HCT116 (cell line): Measurements from ENCODE around the gene RTP4. TPM values are rescaled to one million over a fixed set of nuclear protein-coding genes. Genes with fewer than 3 reads are reported as not detected.

Experiments
- ATAC-seq: fragments of 200-7000 bp; cut with Tn5 transposase; 2 replicates; pipeline ENCODE4 v1.9.1; 2020; ENCODE audit warnings: mild to moderate bottlenecking, moderate library complexity
- BruUV-seq: library from RNA; stranded (reverse); fragments of 400-500 nt; replicated peaks from 2 replicates; lab custom pipeline; 2021; lab: Mats Ljungman, UMichigan
- CTCF ChIA-PET: fragments of 300-600 bp; sonication (Branson Sonifier 250); formaldehyde crosslinking; loops from one replicate; lab custom pipeline; 2021; ENCODE audit warnings: antibody characterized with exemption; lab: Charles Lee
- POLR2A ChIA-PET: fragments of 300-600, 350-600 bp; sonication (Branson Sonifier 250); formaldehyde crosslinking; loops from one replicate; lab custom pipeline; 2021; ENCODE audit warnings: antibody characterized with exemption; lab: Charles Lee
- RAD21 ChIA-PET, 2 experiments: fragments of 300-600 bp; sonication (Branson Sonifier 250); formaldehyde crosslinking; loops; one replicate each; lab custom pipeline; 2023; ENCODE audit warnings: low total read pairs in 2 of 2; ENCODE audit not compliant: uncharacterized antibody in 2 of 2, unreplicated experiment in 2 of 2, low non-redundant PET in 1 of 2; lab: Charles Lee
- DNase-seq: peaks from one replicate; pipeline ENCODE4 v3.0.0-alpha.2; 2010; ENCODE audit warnings: low read depth, low spot score
- H2AFZ ChIP-seq: fragments of 200-600 bp; shearing (Covaris generic), sonication (generic); 2 replicates; pipeline ENCODE4 v1.6.1; 2017; ENCODE audit warnings: low read depth, mixed run types, mixed read lengths, antibody characterized with exemption, low read length; ENCODE audit not compliant: poor library complexity, severe bottlenecking
- H3K27ac ChIP-seq: 2 replicates; pipeline ENCODE4 v1.5.1; 2012; ENCODE audit warnings: low read depth, low read length
- H3K27me3 ChIP-seq: fragments of 200-600 bp; sonication (generic); 2 replicates; pipeline ENCODE4 v1.6.1; 2016; ENCODE audit warnings: mixed run types, low read length, mixed read lengths; ENCODE audit not compliant: insufficient read depth
- H3K36me3 ChIP-seq, 2 experiments: fragments of 200-500 bp in 1 of 2; fragments of 200-600 bp in 1 of 2; sonication (Bioruptor generic) in 1 of 2; sonication (generic) in 1 of 2; 2 replicates each; pipeline versions ENCODE4 v1.5.1 to v1.6.1; 2014 to 2016; ENCODE audit warnings: low read length in 2 of 2, inconsistent platforms in 1 of 2, mixed read lengths in 1 of 2, mixed run types in 1 of 2; ENCODE audit not compliant: insufficient read depth in 2 of 2, control insufficient read depth in 1 of 2
- H3K4me1 ChIP-seq, 2 experiments: fragments of 200-600 bp in 1 of 2; sonication (generic) in 1 of 2; 2 replicates each; pipeline versions ENCODE4 v1.5.1 to v1.6.1; 2012 to 2017; ENCODE audit warnings: low read length in 2 of 2, inconsistent platforms in 1 of 2, mild to moderate bottlenecking in 1 of 2, mixed read lengths in 1 of 2, mixed run types in 1 of 2, moderate library complexity in 1 of 2; ENCODE audit not compliant: insufficient read depth in 2 of 2, control insufficient read depth in 1 of 2
- H3K4me2 ChIP-seq: fragments of 200-600 bp; sonication (generic); 2 replicates; pipeline ENCODE4 v1.6.1; 2017; ENCODE audit warnings: mixed run types, low read length, mixed read lengths
- H3K4me3 ChIP-seq, 2 experiments: fragments of 200-600 bp in 1 of 2; sonication (generic) in 1 of 2; replicated peaks in 1 of 2; 2 replicates each; pipeline ENCODE4 v1.5.1; 2011 to 2016; ENCODE audit warnings: low read length in 2 of 2, control low read depth in 1 of 2, low read depth in 1 of 2, mild to moderate bottlenecking in 1 of 2, mixed read lengths in 1 of 2, mixed run types in 1 of 2
- H3K79me2 ChIP-seq: fragments of 200-600 bp; sonication (generic); 2 replicates; pipeline ENCODE4 v1.6.1; 2017; ENCODE audit warnings: mild to moderate bottlenecking, mixed run types, low read length, moderate library complexity, mixed read lengths; ENCODE audit not compliant: insufficient read depth
- H3K9ac ChIP-seq: fragments of 200-600 bp; sonication (generic); 2 replicates; pipeline ENCODE4 v1.6.1; 2016; ENCODE audit warnings: low read length, mixed read lengths
- H3K9me2 ChIP-seq: fragments of 200-600 bp; sonication (generic), shearing (Covaris generic); 2 replicates; pipeline ENCODE4 v1.6.1; 2017; ENCODE audit warnings: mixed run types, mild to moderate bottlenecking, moderate library complexity; ENCODE audit not compliant: insufficient read depth
- H3K9me3 ChIP-seq, 2 experiments: fragments of 200-500 bp in 1 of 2; fragments of 200-600 bp in 1 of 2; sonication (Bioruptor generic) in 1 of 2; sonication (generic) in 1 of 2; 2 replicates each; pipeline ENCODE4 v1.6.1; 2014 to 2017; ENCODE audit warnings: low read length in 2 of 2, mixed read lengths in 2 of 2, inconsistent platforms in 1 of 2, low read depth in 1 of 2, mild to moderate bottlenecking in 1 of 2, mixed run types in 1 of 2, moderate library complexity in 1 of 2; ENCODE audit not compliant: control insufficient read depth in 1 of 2, insufficient read depth in 1 of 2
- H4K20me1 ChIP-seq: fragments of 200-600 bp; sonication (generic), shearing (Covaris generic); 2 replicates; pipeline ENCODE4 v1.6.1; 2017; ENCODE audit warnings: mixed run types, mild to moderate bottlenecking, moderate library complexity; ENCODE audit not compliant: insufficient read depth
- CEBPB ChIP-seq: IDR thresholded peaks from 2 replicates; pipeline ENCODE4 v1.6.1; 2012; ENCODE audit warnings: low read depth
- CTCF ChIP-seq, 3 experiments: fragments of 200-600 bp in 1 of 3; sonication (generic) in 1 of 3; IDR thresholded peaks in 2 of 3; conservative IDR thresholded peaks in 1 of 3; 2 replicates each; pipeline ENCODE4 v1.5.1; 2012 to 2017; ENCODE audit warnings: low read depth in 2 of 3, low read length in 2 of 3, antibody characterized with exemption in 1 of 3, borderline replicate concordance in 1 of 3, control low read depth in 1 of 3, mild to moderate bottlenecking in 1 of 3, mixed read lengths in 1 of 3, mixed run types in 1 of 3, moderate library complexity in 1 of 3; ENCODE audit not compliant: insufficient read depth in 1 of 3
- EGR1 ChIP-seq: IDR thresholded peaks from 2 replicates; pipeline ENCODE4 v1.6.1; 2012; ENCODE audit warnings: low read depth
- JUND ChIP-seq: IDR thresholded peaks from 2 replicates; pipeline ENCODE4 v1.6.1; 2012
- MAX ChIP-seq: IDR thresholded peaks from 2 replicates; pipeline ENCODE4 v1.6.1; 2012
- POLR2AphosphoS5 ChIP-seq: IDR thresholded peaks from 2 replicates; pipeline ENCODE4 v1.6.1; 2011; ENCODE audit warnings: mild to moderate bottlenecking, low read depth, low read length, moderate library complexity
- RAD21 ChIP-seq: IDR thresholded peaks from 2 replicates; pipeline ENCODE4 v1.6.1; 2012; ENCODE audit warnings: low read depth, mild to moderate bottlenecking
- REST ChIP-seq: IDR thresholded peaks from 2 replicates; pipeline ENCODE4 v1.6.1; 2012; ENCODE audit warnings: low read depth
- SIN3A ChIP-seq: IDR thresholded peaks from 2 replicates; pipeline ENCODE4 v1.6.1; 2012; ENCODE audit warnings: low read depth
- TCF7L2 ChIP-seq: IDR thresholded peaks from 2 replicates; pipeline ENCODE4 v1.7.0; 2011; ENCODE audit warnings: borderline replicate concordance, inconsistent platforms; ENCODE audit not compliant: insufficient read depth, insufficient read length; ENCODE audit errors: extremely low read depth
- YY1 ChIP-seq: IDR thresholded peaks from 2 replicates; pipeline ENCODE4 v1.6.1; 2011; ENCODE audit warnings: low read length, low read depth, moderate library complexity, mild to moderate bottlenecking; ENCODE audit not compliant: insufficient replicate concordance; ENCODE audit errors: extremely low read depth
- ZBTB33 ChIP-seq: IDR thresholded peaks from 2 replicates; pipeline ENCODE4 v1.6.1; 2011; ENCODE audit warnings: mild to moderate bottlenecking, low read length, moderate library complexity; ENCODE audit not compliant: insufficient replicate concordance; ENCODE audit errors: extremely low read depth
- ZFX ChIP-seq: fragments of 450-650 bp; IDR thresholded peaks from 2 replicates; pipeline ENCODE4 v1.6.1; 2017
- ZNF274 ChIP-seq: fragments of 200-500 bp; sonication (Bioruptor generic); IDR thresholded peaks from 2 replicates; pipeline ENCODE4 v1.6.1; 2014; ENCODE audit warnings: mild to moderate bottlenecking, low read depth, low read length, inconsistent platforms
- intact Hi-C: fragments of 100-400 bp; cut with micrococcal nuclease; formaldehyde crosslinking; loops from 2 replicates; pipeline ENCODE4 v1.10.0; 2022
- total RNA-seq: library from RNA; stranded (reverse); gene quantifications from one replicate; pipeline ENCODE4 v1.2.1, GENCODE V29; 2021; ENCODE audit not compliant: unreplicated experiment

RTP4 gene
- total RNA-seq, 1 experiment from 2014 or later = not detected

- TF ChIP-seq ZBTB33 = no peak
- TF ChIP-seq RAD21 = no peak
- no peak for TF ChIP-seq YY1
- TF ChIP-seq CEBPB = no peak
- no peak for TF ChIP-seq ZNF274
- no peak for TF ChIP-seq SIN3A
- TF ChIP-seq JUND = no peak
Measured at GRCh38 chr3:187382609-187383151, 14.5 kb downstream of the RTP4 start (continued).

- no peaks in the 10 kb centered on the region for H3K79me2 ChIP-seq
- POLR2A ChIA-PET = no interaction called here
- no peaks in the 10 kb centered on the region for H4K20me1 ChIP-seq
- no peak overlapping the region for H3K9ac ChIP-seq
- H3K4me3 ChIP-seq = no peak overlapping the region
- H3K27ac ChIP-seq = no peak overlapping the region
- H3K36me3 ChIP-seq = no peaks in the 10 kb centered on the region
- no peaks in the 10 kb centered on the region for H3K9me2 ChIP-seq
- no peaks in the 10 kb centered on the region for H3K27me3 ChIP-seq
- DNase-seq = no peak
- RAD21 ChIA-PET = no interaction called here
- H3K4me2 ChIP-seq = no peak overlapping the region
- H3K4me1 ChIP-seq = no peaks in the 10 kb centered on the region
- intact Hi-C loops = no loop called here
- CTCF ChIA-PET = no interaction called here
- ATAC-seq = no peak
- H3K9me3 ChIP-seq = no peaks in the 10 kb centered on the region
- no peak overlapping the region for H2AFZ ChIP-seq
- no TSS peak for BruUV-seq
- TF ChIP-seq CEBPB (no peak), POLR2AphosphoS5 (no peak), TCF7L2 (no peak), JUND (no peak), CTCF (IDR thresholded peaks at IDR 0.05 in 2 of 3, conservative IDR thresholded peaks at IDR 0.05 in 1 of 3; ENCODE audit: borderline replicate concordance in 1 of 3, insufficient read depth in 1 of 3, low read depth in 2 of 3, low read length in 2 of 3) (no peak), REST (no peak), ZBTB33 (no peak), ZNF274 (no peak), ZFX (no peak), EGR1 (no peak), MAX (no peak)
Measured at GRCh38 chr3:187383246-187383645, 15.1 kb downstream of the RTP4 start.
